Measurements from ENCODE around the gene BCL3. TPM values are rescaled to one million over a fixed set of nuclear protein-coding genes. Genes with fewer than 3 reads are reported as not detected.

BCL3 gene
- total and polyA plus RNA-seq, 2 of the 13 experiments (the other 11 are each of a cell fraction or from before 2014, with no cell fraction given): 2.3 to 4.0 TPM

- peak; percentile 70 for TF ChIP-seq TEAD3 (CRISPR knock-in tag; optimal IDR thresholded peaks at IDR 0.05; ENCODE audit: borderline replicate concordance)
- peak; percentile 65; the same call in 1 of the 2 replicates for TF ChIP-seq ZNF362 (CRISPR knock-in tag; IDR thresholded peaks at IDR 0.05; ENCODE audit: borderline replicate concordance)
- no peak for TF ChIP-seq RORA (CRISPR knock-in tag; IDR thresholded peaks at IDR 0.05)
- TF ChIP-seq ZNF775 (CRISPR knock-in tag; IDR thresholded peaks at IDR 0.05; ENCODE audit: borderline replicate concordance): no peak
- no peak for TF ChIP-seq MAZ (IDR thresholded peaks at IDR 0.05; ENCODE audit: borderline replicate concordance, low read depth, low read length)
- TF ChIP-seq MAZ (CRISPR knock-in tag; IDR thresholded peaks at IDR 0.05; ENCODE audit: low read depth): peak; percentile 35; the same call in 1 of the 2 replicates
- TF ChIP-seq, protein P1, sequence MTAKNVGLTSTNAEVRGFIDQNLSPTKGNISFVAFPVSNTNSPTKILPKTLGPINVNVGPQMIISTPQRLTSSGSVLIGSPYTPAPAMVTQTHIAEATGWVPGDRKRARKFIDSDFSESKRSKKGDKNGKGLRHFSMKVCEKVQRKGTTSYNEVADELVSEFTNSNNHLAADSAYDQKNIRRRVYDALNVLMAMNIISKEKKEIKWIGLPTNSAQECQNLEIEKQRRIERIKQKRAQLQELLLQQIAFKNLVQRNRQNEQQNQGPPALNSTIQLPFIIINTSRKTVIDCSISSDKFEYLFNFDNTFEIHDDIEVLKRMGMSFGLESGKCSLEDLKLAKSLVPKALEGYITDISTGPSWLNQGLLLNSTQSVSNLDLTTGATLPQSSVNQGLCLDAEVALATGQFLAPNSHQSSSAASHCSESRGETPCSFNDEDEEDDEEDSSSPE (CRISPR knock-in tag; IDR thresholded peaks at IDR 0.05): no peak
- no peak for TF ChIP-seq AKNA (CRISPR knock-in tag; IDR thresholded peaks at IDR 0.05; ENCODE audit: borderline replicate concordance)
- TF ChIP-seq MZF1 (CRISPR knock-in tag; IDR thresholded peaks at IDR 0.05; ENCODE audit: borderline replicate concordance): no peak
- no peak for TF ChIP-seq ZKSCAN1 (IDR thresholded peaks at IDR 0.05; ENCODE audit: low read length)
- TF ChIP-seq NFE2L2 (IDR thresholded peaks at IDR 0.05; ENCODE audit: low read length): no peak
- TF ChIP-seq CERS6 (CRISPR knock-in tag; IDR thresholded peaks at IDR 0.05): no peak
- TF ChIP-seq ZSCAN9 (CRISPR knock-in tag; IDR thresholded peaks at IDR 0.05; ENCODE audit: borderline replicate concordance): no peak
- TF ChIP-seq ZSCAN30 (CRISPR knock-in tag; IDR thresholded peaks at IDR 0.05): no peak
- no peak for TF ChIP-seq ATRX (CRISPR knock-in tag; IDR thresholded peaks at IDR 0.05; ENCODE audit: borderline replicate concordance)
- TF ChIP-seq KDM3A (CRISPR knock-in tag; IDR thresholded peaks at IDR 0.05; ENCODE audit: low read depth): peak; percentile 26; the same call in 1 of the 2 replicates
- TF ChIP-seq SRSF4 (IDR thresholded peaks at IDR 0.05; ENCODE audit: low read depth, low read length, poor library complexity, severe bottlenecking): no peak
- TF ChIP-seq HOXA3 (CRISPR knock-in tag; IDR thresholded peaks at IDR 0.05): peak; percentile 52; the same call in 1 of the 2 replicates
- no peak for TF ChIP-seq GATA4 (IDR thresholded peaks at IDR 0.05; ENCODE audit: borderline replicate concordance, low read depth)
Measured at GRCh38 chr19:44770550-44771257, 22.2 kb downstream of the BCL3 start (continued).
